Erythroblast (primary cell): ENCODE measurements around the gene MS4A18.

ENCODE experiments used
- GATA1 ChIP-seq: IDR thresholded peaks from 2 replicates; pipeline ENCODE4 v1.6.1; 2011; ENCODE audit warnings: low read depth, mild to moderate bottlenecking, control low read depth, low read length, moderate library complexity
- POLR2A ChIP-seq: IDR thresholded peaks from 2 replicates; pipeline ENCODE4 v1.6.1; 2011; ENCODE audit warnings: mild to moderate bottlenecking, low read length

DNA sequence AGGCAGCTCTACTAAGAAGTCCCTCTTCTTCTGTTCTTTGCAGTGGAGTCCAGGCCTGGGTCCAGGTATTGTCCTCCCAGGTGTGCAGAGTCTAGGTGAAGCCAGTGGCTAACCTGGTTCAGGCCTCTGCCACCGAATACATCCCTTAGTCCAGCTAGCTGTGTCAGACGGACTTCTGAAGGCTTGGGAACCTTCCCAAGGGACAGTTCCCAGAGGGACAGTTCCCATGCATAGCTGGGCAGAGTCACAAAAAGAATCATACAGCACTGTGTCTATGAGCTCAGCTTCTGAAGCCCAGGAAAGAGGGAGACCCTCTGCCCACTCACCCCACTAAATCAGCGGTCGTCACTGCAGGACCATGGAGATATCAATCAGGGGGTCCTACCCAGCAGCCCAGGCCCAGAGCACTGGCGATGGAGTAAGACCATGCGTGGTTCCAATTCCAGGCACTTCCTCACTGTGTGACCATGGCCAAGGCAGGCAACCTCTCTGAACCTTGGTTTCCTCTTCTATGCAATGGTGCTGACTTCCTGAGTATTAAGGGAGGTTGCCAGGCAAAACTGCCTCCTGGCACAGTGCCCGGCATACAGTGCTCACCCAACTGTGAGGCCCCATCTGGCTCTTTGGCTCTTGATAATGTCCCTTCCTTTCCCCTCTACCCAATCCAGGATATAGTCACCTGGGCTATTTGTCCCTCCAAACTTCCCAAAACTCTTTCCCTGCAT, 64.0 kb downstream of the MS4A18 start:
- no peak for TF ChIP-seq POLR2A
- TF ChIP-seq GATA1: no peak
